ENCODE data around the gene VPS52.
"Not testable (repeated sequence)": the region's sequence is repeated elsewhere in the genome, so short reads cannot be mapped to it uniquely, and the experiment has no call there.

Gene VPS52

GRCh38 chr6:33243476-33243875 lies 28.2 kb downstream of the VPS52 start:
- TF ChIP-seq CTCF (conservative IDR thresholded peaks at IDR 0.05; ENCODE audit: low read length) = no peak
- no peak overlapping the region for H3K4me3 ChIP-seq (ENCODE audit: low read length)
- DNase-seq (ENCODE audit: low read depth) = no peak

- no peak for TF ChIP-seq CTCF (conservative IDR thresholded peaks at IDR 0.05; ENCODE audit: low read length)
- DNase-seq (ENCODE audit: low read depth) = no peak
- no peak overlapping the region for H3K4me3 ChIP-seq (ENCODE audit: low read length)
These were observed 29.7 kb downstream of the VPS52 start for GRCh38 chr6:33241968-33242367.

GRCh38 chr6:33237741-33238140 lies 33.9 kb downstream of the VPS52 start:
- H3K4me3 ChIP-seq (ENCODE audit: low read length) = no peak overlapping the region
- no peak for DNase-seq (ENCODE audit: low read depth)
- no peak for TF ChIP-seq CTCF (conservative IDR thresholded peaks at IDR 0.05; ENCODE audit: low read length)

- H3K4me3 ChIP-seq (ENCODE audit: low read length) = no peak overlapping the region
These were observed 34.8 kb downstream of the VPS52 start for GRCh38 chr6:33236852-33237251.

GRCh38 chr6:33236328-33236727 lies 35.3 kb downstream of the VPS52 start:
- H3K4me3 ChIP-seq (ENCODE audit: low read length) = no peak overlapping the region
- no peak for DNase-seq (ENCODE audit: low read depth)
- no peak for TF ChIP-seq CTCF (conservative IDR thresholded peaks at IDR 0.05; ENCODE audit: low read length)

More at GRCh38 chr6:33236852-33237251, 34.8 kb downstream of the VPS52 start:
- no peak for TF ChIP-seq CTCF (conservative IDR thresholded peaks at IDR 0.05; ENCODE audit: low read length)
- DNase-seq (ENCODE audit: low read depth) = no peak

- no peak overlapping the region for H3K4me3 ChIP-seq (ENCODE audit: low read length)
- no peak for DNase-seq (ENCODE audit: low read depth)
- no peak for TF ChIP-seq CTCF (conservative IDR thresholded peaks at IDR 0.05; ENCODE audit: low read length)
These were observed 36.4 kb downstream of the VPS52 start for GRCh38 chr6:33235221-33235634.

- H3K4me3 ChIP-seq (ENCODE audit: low read length); DNase-seq (ENCODE audit: low read depth): not testable (repeated sequence)
These were observed 45.1 kb downstream of the VPS52 start for GRCh38 chr6:33226503-33227120.

GRCh38 chr6:33217681-33218080 lies 54.0 kb downstream of the VPS52 start:
- no peak for TF ChIP-seq CTCF (conservative IDR thresholded peaks at IDR 0.05; ENCODE audit: low read length)
- H3K4me3 ChIP-seq (ENCODE audit: low read length) = no peak overlapping the region
- DNase-seq (ENCODE audit: low read depth) = no peak
